IMR-90 (cell line): ENCODE data around the gene USP9X. TPM values are rescaled to one million over a fixed set of nuclear protein-coding genes. Genes with fewer than 3 reads are reported as not detected.

Experiments
- ATAC-seq: fragments of 200-7000 bp; cut with Tn5 transposase; 2 replicates; pipeline ENCODE4 v1.9.1; 2020; ENCODE audit warnings: low read depth, mild to moderate bottlenecking, moderate library complexity
- BruUV-seq: library from RNA; stranded (reverse); fragments of 400-500 nt; replicated peaks from 2 replicates; lab custom pipeline; 2021; lab: Mats Ljungman, UMichigan
- CTCF ChIA-PET: fragments of 300-600 bp; formaldehyde crosslinking; extraction: SDS; loops from one replicate; lab custom pipeline; 2021; ENCODE audit warnings: antibody characterized with exemption; lab: Yijun Ruan, JAX
- POLR2A ChIA-PET: fragments of 300-600 bp; sonication (Branson Sonifier 250); formaldehyde crosslinking; loops from one replicate; lab custom pipeline; 2022; ENCODE audit warnings: antibody characterized with exemption; ENCODE audit not compliant: unreplicated experiment; lab: Charles Lee
- DNase-seq: peaks from one replicate; pipeline ENCODE4 v3.0.0; 2013
- H2AFZ ChIP-seq: replicated peaks from 2 replicates; pipeline ENCODE3; 2013; ENCODE audit warnings: low read length, mild to moderate bottlenecking; ENCODE audit not compliant: poor library complexity
- H2AK5ac ChIP-seq: 2 replicates; pipeline ENCODE4 v1.6.1; 2013; ENCODE audit warnings: low read depth, low read length, inconsistent platforms
- H2AK9ac ChIP-seq: replicated peaks from 2 replicates; pipeline ENCODE3; 2013; ENCODE audit warnings: mild to moderate bottlenecking, low read depth, low read length, moderate library complexity; ENCODE audit not compliant: poor library complexity
- H2BK120ac ChIP-seq: 2 replicates; pipeline ENCODE4 v1.6.1; 2013; ENCODE audit warnings: low read depth, low read length, inconsistent platforms
- H2BK15ac ChIP-seq: 3 replicates; pipeline ENCODE4 v1.6.1; 2013; ENCODE audit warnings: low read depth, low read length, inconsistent platforms
- H2BK20ac ChIP-seq: 2 replicates; pipeline ENCODE4 v1.6.1; 2013; ENCODE audit warnings: low read depth, mild to moderate bottlenecking, inconsistent platforms, low read length, moderate library complexity
- H2BK5ac ChIP-seq: 2 replicates; pipeline ENCODE4 v1.6.1; 2013; ENCODE audit warnings: mild to moderate bottlenecking, low read depth, low read length, inconsistent platforms; ENCODE audit not compliant: poor library complexity, severe bottlenecking
- H3K14ac ChIP-seq: replicated peaks from 2 replicates; pipeline ENCODE4 v1.6.1; 2013; ENCODE audit warnings: low read depth, low read length, inconsistent platforms
- H3K18ac ChIP-seq: 2 replicates; pipeline ENCODE4 v1.6.1; 2013; ENCODE audit warnings: low read depth, low read length, control low read depth
- H3K23ac ChIP-seq: 2 replicates; pipeline ENCODE4 v1.6.1; 2013; ENCODE audit warnings: low read depth, low read length, inconsistent platforms
- H3K27ac ChIP-seq: 2 replicates; pipeline ENCODE4 v1.5.1; 2013; ENCODE audit warnings: mild to moderate bottlenecking, control low read depth, low read length; ENCODE audit not compliant: insufficient read depth
- H3K27me3 ChIP-seq: 2 replicates; pipeline ENCODE4 v1.6.1; 2013; ENCODE audit warnings: low read length; ENCODE audit not compliant: control insufficient read depth, insufficient read depth
- H3K36me3 ChIP-seq: 2 replicates; pipeline ENCODE4 v1.6.1; 2013; ENCODE audit warnings: low read length, mixed read lengths; ENCODE audit not compliant: control insufficient read depth, insufficient read depth
- H3K4ac ChIP-seq: 2 replicates; pipeline ENCODE4 v1.6.1; 2013; ENCODE audit warnings: low read depth, low read length, inconsistent platforms
- H3K4me1 ChIP-seq: 2 replicates; pipeline ENCODE4 v1.6.1; 2013; ENCODE audit warnings: low read length, mixed read lengths; ENCODE audit not compliant: control insufficient read depth, insufficient read depth
- H3K4me2 ChIP-seq: 2 replicates; pipeline ENCODE4 v1.6.1; 2013; ENCODE audit warnings: low read depth, mild to moderate bottlenecking, control low read depth, low read length, moderate library complexity
- H3K4me3 ChIP-seq: 2 replicates; pipeline ENCODE4 v1.5.1; 2013; ENCODE audit warnings: low read depth, mild to moderate bottlenecking, control low read depth, low read length, moderate library complexity; ENCODE audit not compliant: insufficient read depth
- H3K56ac ChIP-seq: 2 replicates; pipeline ENCODE4 v1.6.1; 2013; ENCODE audit warnings: low read length, inconsistent platforms; ENCODE audit not compliant: insufficient read depth; ENCODE audit errors: extremely low read depth
- H3K79me1 ChIP-seq, 2 experiments: 2 replicates each; pipeline ENCODE4 v1.6.1; 2013; ENCODE audit warnings: low read length in 2 of 2, inconsistent platforms in 1 of 2, low read depth in 1 of 2
- H3K9ac ChIP-seq: 2 replicates; pipeline ENCODE4 v1.6.1; 2013; ENCODE audit warnings: low read depth, low read length, control low read depth
- H3K9me1 ChIP-seq: 2 replicates; pipeline ENCODE4 v1.6.1; 2013; ENCODE audit warnings: low read length, inconsistent platforms; ENCODE audit not compliant: insufficient read depth
- H3K9me3 ChIP-seq: 2 replicates; pipeline ENCODE4 v1.6.1; 2013; ENCODE audit warnings: low read length; ENCODE audit not compliant: control insufficient read depth, insufficient read depth
- H4K20me1 ChIP-seq: 2 replicates; pipeline ENCODE4 v1.6.1; 2013; ENCODE audit warnings: low read length, inconsistent platforms; ENCODE audit not compliant: insufficient read depth
- H4K5ac ChIP-seq: 2 replicates; pipeline ENCODE4 v1.6.1; 2013; ENCODE audit warnings: mild to moderate bottlenecking, low read depth, low read length, control low read depth
- H4K8ac ChIP-seq, 2 experiments: 2 replicates each; pipeline ENCODE4 v1.6.1; 2013; ENCODE audit warnings: low read depth in 2 of 2, low read length in 2 of 2, control low read depth in 1 of 2, inconsistent platforms in 1 of 2
- H4K91ac ChIP-seq: 2 replicates; pipeline ENCODE4 v1.6.1; 2013; ENCODE audit warnings: low read depth, low read length, inconsistent platforms; ENCODE audit not compliant: insufficient read depth
- BHLHE40 ChIP-seq: fragments of 150-350 bp; IDR thresholded peaks from 2 replicates; pipeline ENCODE4 v1.6.1; 2016; ENCODE audit warnings: mild to moderate bottlenecking, low read depth, low read length
- CEBPB ChIP-seq: IDR thresholded peaks from 2 replicates; pipeline ENCODE4 v1.6.1; 2012; ENCODE audit warnings: low read depth, low read length, improper control_type of control experiment
- FOS ChIP-seq: fragments of 150-350 bp; IDR thresholded peaks from 2 replicates; pipeline ENCODE4 v1.6.1; 2016; ENCODE audit warnings: low read depth, low read length
- WGBS, 2 experiments: methylation state at CpG; one replicate each; pipeline versions ENCODE4 v1.1.5 to v1.1.7; 2013; ENCODE audit warnings: missing lambda C conversion rate in 2 of 2; ENCODE audit not compliant: insufficient read length in 1 of 2; ENCODE audit errors: extremely low coverage in 2 of 2; 5-methylcytosine and 5-hydroxymethylcytosine counted together
- dilution Hi-C: fragments of 300-500 bp; cut with HindIII; formaldehyde crosslinking; loops from one replicate; pipeline ENCODE4 v1.14.3; 2018; ENCODE audit warnings: low sequenced_read_pairs; ENCODE audit not compliant: unreplicated experiment
- in situ Hi-C: fragments of 300-500 bp; cut with MboI; formaldehyde crosslinking; loops from 3 replicates; pipeline ENCODE4 v1.14.3; 2019; ENCODE audit warnings: low sequenced_read_pairs, inconsistent platforms, mixed read lengths
- intact Hi-C: fragments of 100-400 bp; cut with micrococcal nuclease; formaldehyde crosslinking; loops from 2 replicates; pipeline ENCODE4 v1.10.0; 2022
- polyA plus RNA-seq, 3 experiments: library from polyadenylated mRNA; depleted of rRNA; stranded (reverse); fragments of >200 nt; gene quantifications; 2 replicates each; pipeline ENCODE4 v1.2.3, GENCODE V29; 2012; ENCODE audit warnings: low replicate concordance in 1 of 3
- total RNA-seq: library from RNA; depleted of rRNA; stranded (reverse); fragments of >200 nt; gene quantifications from 2 replicates; pipeline ENCODE4 v1.2.3, GENCODE V29; 2012

Gene USP9X
- total and polyA plus RNA-seq, 2 of the 4 experiments (the other 2 are of a cell fraction): 17.5 to 104 TPM

- TF ChIP-seq FOS: no peak
- no peak for TF ChIP-seq BHLHE40
- TF ChIP-seq CEBPB: no peak
- no peak overlapping the region for H2AK9ac ChIP-seq
- H4K20me1 ChIP-seq: peaks cover 94% of the 10 kb centered on the region
- no peak overlapping the region for H3K56ac ChIP-seq
- no peak overlapping the region for H2BK5ac ChIP-seq
- H2BK20ac ChIP-seq: no peak overlapping the region
- intact Hi-C loops (no loop called here), in situ Hi-C loops (no loop called here), dilution Hi-C loops (no loop called here)
- BruUV-seq: no TSS peak
- POLR2A ChIA-PET: no interaction called here
- no peak overlapping the region for H3K4ac ChIP-seq
- H3K9ac ChIP-seq: no peak overlapping the region
- H4K91ac ChIP-seq: no peak overlapping the region
- WGBS, 2 experiments: no CpG with 5 or more reads among the region's 3 CpGs
- no peaks in the 10 kb centered on the region for H3K9me3 ChIP-seq
- CTCF ChIA-PET: interaction anchor here (1.3 kb wide), 1 partner anchor 15 kb away, joined by 4 read pairs; no protein-coding TSS in a partner anchor
- ATAC-seq (no peak), DNase-seq (no peak)
- peaks cover 8% of the 10 kb centered on the region for H3K9me1 ChIP-seq
- no peaks in the 10 kb centered on the region for H3K36me3 ChIP-seq
- peaks cover 3% of the 10 kb centered on the region for H3K4me1 ChIP-seq
- no peak overlapping the region for H3K4me3 ChIP-seq
- peaks cover 2 to 28% of the 10 kb centered on the region in 2 experiments; a peak in 2 of 4 replicates for H3K79me1 ChIP-seq
- no peak overlapping the region for H3K14ac ChIP-seq
- H2AFZ ChIP-seq: no peak overlapping the region
- peaks cover 6% of the 10 kb centered on the region for H3K27me3 ChIP-seq
- H4K5ac ChIP-seq: no peak overlapping the region
- no peak overlapping the region for H2BK120ac ChIP-seq
- no peak overlapping the region for H3K23ac ChIP-seq
- H3K27ac ChIP-seq: no peak overlapping the region
- H4K8ac ChIP-seq: no peak overlapping the region
- H2BK15ac ChIP-seq: no peak overlapping the region
- no peak overlapping the region for H2AK5ac ChIP-seq
- no peak overlapping the region for H3K4me2 ChIP-seq
- no peak overlapping the region for H3K18ac ChIP-seq
Observed at GRCh38 chrX:41100200-41100599, 15.0 kb downstream of the USP9X start.
